ENCODE measurements around the gene CRP.

Gene CRP

GRCh38 chr1:159714529-159714928 is at the start of gene CRP:
Gene CRP, minus strand, starts transcription at chr1:159714589. Its CDS starts 104 bp downstream, at chr1:159714485.
- FAIRE-seq (no peak), DNase-seq (ENCODE audit: insufficient read length, low spot score) (no peak)
- TF ChIP-seq CTCF (IDR thresholded peaks at IDR 0.05; ENCODE audit: insufficient read depth, missing control alignments), result no peak

GRCh38 chr1:159763686-159764085 is 49.3 kb upstream of the CRP start:
- no peak for FAIRE-seq
- TF ChIP-seq CTCF (IDR thresholded peaks at IDR 0.05; ENCODE audit: insufficient read depth, missing control alignments), result no peak
- no peak for DNase-seq (ENCODE audit: insufficient read length, low spot score)

GRCh38 chr1:159756397-159756796 is 42.0 kb upstream of the CRP start:
- no peak for TF ChIP-seq CTCF (IDR thresholded peaks at IDR 0.05; ENCODE audit: insufficient read depth, missing control alignments)
- DNase-seq (ENCODE audit: insufficient read length, low spot score), result no peak
- no peak for FAIRE-seq

- DNase-seq (ENCODE audit: insufficient read length, low spot score) (no peak), FAIRE-seq (no peak)
- no peak for TF ChIP-seq CTCF (IDR thresholded peaks at IDR 0.05; ENCODE audit: insufficient read depth, missing control alignments)
These were observed 41.1 kb upstream of the CRP start for GRCh38 chr1:159755451-159756007.

- DNase-seq (ENCODE audit: insufficient read length, low spot score), result no peak
- FAIRE-seq, result no peak
- no peak for TF ChIP-seq CTCF (IDR thresholded peaks at IDR 0.05; ENCODE audit: insufficient read depth, missing control alignments)
These were observed 39.0 kb upstream of the CRP start for GRCh38 chr1:159753386-159753785.

- FAIRE-seq (no peak), DNase-seq (ENCODE audit: insufficient read length, low spot score) (no peak)
- TF ChIP-seq CTCF (IDR thresholded peaks at IDR 0.05; ENCODE audit: insufficient read depth, missing control alignments), result no peak
These were observed 37.8 kb upstream of the CRP start for GRCh38 chr1:159752135-159752580.

- TF ChIP-seq CTCF (IDR thresholded peaks at IDR 0.05; ENCODE audit: insufficient read depth, missing control alignments), result no peak
- DNase-seq (ENCODE audit: insufficient read length, low spot score), result no peak
- no peak for FAIRE-seq
These were observed 36.6 kb upstream of the CRP start for GRCh38 chr1:159751031-159751430.
